Myocyte (in vitro differentiated cells): ENCODE measurements around the gene COL4A2. TPM values are rescaled to one million over a fixed set of nuclear protein-coding genes. Genes with fewer than 3 reads are reported as not detected.

ENCODE experiments used
- DNase-seq: peaks from one replicate; pipeline ENCODE4 v3.0.0-alpha.2; 2012; ENCODE audit warnings: low read depth
- total RNA-seq: library from RNA; depleted of rRNA; stranded (reverse); fragments of >200 nt; gene quantifications from 2 replicates; pipeline ENCODE4 v1.2.3, GENCODE V29; 2014

COL4A2 gene
- total RNA-seq, 1 donor from 2014 or later = 71.7 TPM

DNA sequence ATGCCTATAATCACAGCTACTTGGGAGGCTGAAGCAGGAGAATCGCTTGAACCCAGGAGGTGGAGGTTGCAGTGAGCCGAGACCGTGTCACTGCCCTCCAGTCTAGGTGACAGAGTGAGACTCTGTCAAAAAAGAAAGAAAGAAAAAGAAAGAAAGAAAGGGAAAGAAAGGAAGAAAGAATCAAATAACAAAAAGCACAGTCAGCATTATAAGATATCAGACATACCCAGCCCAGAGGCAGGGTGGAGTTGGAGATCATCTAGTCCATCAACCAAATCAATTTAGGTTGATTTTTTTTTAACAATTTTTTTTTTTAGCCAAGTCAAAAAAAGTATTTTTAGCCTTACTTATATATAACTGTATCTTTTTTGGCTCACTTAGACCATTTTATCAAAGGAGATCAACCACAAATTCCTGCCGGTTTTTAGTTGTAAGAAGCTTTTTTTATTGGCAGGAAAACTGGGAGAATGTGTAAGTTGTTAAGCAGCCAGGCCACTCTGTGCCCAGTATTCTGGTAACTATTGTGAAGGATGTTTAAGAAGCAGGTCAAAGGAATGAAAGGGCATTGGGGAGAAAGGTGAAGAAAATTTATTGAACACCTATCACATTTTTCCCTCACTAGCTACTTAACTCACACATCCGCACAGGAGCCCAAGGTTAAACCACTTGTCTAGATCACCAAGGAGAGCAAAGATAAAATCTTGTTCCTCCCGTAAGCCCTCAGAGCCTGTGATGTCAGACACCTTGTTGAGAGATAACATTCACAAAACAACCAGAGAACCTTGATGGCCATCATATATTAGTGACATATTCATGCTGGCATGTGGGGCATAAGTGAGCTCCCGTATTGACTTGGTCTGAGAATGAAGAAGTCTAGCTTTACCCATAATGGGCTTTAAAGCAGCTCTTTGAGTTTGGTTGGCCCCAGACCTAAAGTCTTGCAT, 91.8 kb downstream of the COL4A2 start:
- no peak for DNase-seq

DNA sequence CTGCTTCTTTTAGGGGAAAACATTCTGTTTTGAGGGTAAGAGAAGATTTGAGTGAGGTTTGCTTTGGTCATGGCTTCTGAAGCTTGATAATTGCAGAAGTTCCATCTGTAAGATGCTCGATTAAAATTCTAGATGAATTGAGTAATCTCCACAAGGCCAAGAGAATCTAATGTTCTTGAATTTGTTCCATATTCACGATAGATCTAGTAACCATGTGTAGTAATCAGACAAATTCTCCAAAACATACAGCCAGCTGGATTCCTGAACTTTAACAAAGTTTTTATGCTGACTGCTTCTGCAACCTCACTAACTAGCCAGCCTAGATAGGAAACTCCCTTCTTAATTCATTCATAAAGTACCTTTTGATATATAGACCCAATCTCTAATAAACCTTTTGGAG, 92.7 kb downstream of the COL4A2 start:
- no peak for DNase-seq

DNA sequence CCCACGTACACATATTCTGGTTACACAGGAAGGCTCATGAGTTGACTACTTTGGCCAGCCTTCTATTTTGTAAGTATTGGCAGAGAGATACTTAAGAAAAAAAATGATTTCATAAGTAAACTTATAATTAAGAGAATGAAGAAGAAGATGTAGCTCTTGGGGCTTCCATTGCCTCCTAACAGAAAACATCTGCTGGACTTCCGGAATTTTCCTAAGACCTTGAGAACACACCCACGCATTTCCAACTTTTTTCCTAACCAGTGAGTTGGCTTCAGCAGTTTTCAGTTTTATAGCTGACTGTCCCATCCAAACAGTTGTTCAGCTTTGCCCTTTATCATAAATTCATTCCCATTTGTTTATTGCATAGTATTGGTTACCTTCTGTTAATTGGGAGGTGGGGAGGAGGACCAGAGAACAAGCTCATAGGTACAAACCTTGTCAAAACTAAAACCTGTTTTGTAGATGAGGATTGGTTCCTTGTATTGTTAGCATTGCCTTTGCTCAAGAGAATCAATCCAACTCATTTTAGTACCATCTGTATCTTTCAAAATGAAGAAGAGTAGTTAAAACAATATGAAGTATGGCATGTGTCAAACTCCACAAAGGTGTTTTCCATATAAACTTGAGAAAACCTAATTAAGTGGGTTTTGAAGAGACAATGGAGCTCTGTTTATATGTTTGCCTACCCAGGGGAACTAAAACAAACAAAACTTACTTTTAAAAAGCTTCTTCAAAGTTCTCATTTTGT, 93.9 kb downstream of the COL4A2 start:
- DNase-seq = no peak

- DNase-seq = no peak
These were observed 95.4 kb downstream of the COL4A2 start for GRCh38 chr13:110402299-110403069.

- DNase-seq = no peak
These were observed 96.2 kb downstream of the COL4A2 start for GRCh38 chr13:110403315-110403714.

- no peak for DNase-seq
These were observed 96.6 kb downstream of the COL4A2 start for GRCh38 chr13:110403721-110404120.

DNA sequence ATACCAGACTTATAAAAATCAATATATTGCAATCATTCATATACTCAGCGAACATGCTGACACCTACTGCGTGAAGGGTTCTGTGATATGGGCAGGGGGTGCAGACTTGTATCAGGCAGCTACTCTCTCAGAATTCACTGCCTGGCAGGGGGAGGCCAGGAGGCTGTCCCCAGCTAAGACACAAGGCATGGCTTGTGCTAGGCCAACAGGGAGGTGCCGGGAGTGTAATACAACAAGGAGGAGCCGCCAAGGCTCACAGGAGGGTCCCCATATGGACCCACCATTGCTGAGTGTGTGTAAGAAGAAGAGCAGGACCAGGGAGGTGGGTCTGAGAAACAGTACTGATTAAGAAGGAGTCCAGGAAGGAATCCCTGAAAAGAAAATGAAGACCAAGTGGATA, 97.2 kb downstream of the COL4A2 start:
- DNase-seq = no peak

DNA sequence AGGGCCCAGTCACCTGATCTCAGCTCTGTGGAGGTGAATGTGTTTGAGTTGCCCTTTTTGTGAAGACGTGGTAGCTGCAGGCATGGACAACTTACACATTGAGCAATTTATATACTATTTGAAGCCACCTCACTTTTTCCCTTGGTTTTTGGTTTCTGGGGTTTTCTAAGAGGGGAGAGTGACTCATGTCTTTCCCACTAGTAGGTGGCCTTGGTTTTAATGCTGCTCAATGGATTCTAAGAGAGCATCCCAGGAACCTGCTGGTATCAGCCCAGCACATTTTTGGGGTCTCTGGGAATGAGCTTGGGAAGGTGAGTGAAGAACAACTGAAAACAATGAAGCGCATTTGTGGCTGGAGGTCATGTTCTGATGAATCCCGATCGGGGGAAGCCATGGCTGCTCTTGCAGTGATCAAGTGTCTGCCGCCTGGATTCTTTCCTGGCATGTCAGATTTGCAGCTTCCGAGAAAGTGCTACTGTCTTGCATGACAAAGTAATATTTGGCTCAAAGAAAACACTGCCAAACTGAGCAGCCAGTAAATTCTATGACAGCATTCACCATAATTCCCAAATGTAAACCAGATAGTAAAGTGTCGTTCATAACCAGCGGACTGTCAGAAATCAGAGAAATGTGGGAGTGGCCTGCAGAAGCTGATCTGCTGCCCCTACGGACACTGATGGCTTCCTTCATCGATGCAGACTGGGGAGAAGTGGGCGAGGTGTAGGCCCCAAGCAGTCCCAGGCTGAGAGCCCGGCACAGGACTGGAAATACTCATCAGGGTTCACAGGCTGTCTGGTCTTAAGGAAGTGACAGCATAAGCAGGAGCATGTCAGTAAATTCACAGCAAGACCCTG, 98.7 kb downstream of the COL4A2 start:
- DNase-seq = peak; percentile 78

GRCh38 chr13:110407021-110407420, 99.9 kb downstream of the COL4A2 start:
- no peak for DNase-seq

DNA sequence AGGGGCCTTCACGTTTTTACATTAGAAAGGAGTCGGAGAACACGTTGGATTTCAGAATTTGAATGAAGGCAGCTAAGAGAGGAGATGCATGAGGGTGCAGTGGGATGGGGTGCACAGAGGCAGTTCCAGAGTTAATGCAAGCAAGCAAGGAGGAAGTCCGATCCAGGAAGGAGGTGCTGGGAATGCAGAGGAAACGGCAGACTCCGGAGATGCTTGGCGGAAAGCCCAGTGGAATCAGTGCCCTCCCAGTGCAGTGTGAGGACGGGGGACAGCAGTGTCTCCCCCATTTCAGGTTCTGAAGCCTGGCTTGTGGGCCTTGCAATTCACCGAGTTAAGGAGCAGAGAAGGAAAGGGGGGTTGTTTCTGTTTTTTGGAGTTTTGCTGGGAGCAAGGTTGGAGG, 100.4 kb downstream of the COL4A2 start:
- no peak for DNase-seq

GRCh38 chr13:110408286-110408685, 101.2 kb downstream of the COL4A2 start:
- no peak for DNase-seq

DNA sequence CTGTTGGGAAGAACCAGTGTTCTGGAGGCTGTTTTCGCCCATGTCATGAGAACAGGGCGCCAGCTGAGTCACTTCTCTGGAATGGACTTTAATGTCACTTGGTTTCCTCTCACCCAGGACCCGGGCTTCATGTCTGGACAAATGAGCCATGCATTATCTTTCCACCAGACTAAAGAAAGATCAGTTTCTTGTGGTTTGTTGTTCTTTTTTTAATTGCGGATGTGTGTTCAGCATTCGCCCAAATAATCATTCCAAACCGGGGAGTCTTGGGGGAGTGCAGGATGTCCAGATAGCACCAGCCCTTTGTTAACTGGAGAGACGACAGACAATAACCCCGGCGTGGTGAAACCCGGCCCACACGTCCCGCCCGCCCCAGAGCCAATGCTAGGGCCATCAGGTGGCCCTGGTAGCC, 102.5 kb downstream of the COL4A2 start:
- DNase-seq = peak; percentile 78

GRCh38 chr13:110410000-110410399, 102.9 kb downstream of the COL4A2 start:
- DNase-seq = no peak

DNA sequence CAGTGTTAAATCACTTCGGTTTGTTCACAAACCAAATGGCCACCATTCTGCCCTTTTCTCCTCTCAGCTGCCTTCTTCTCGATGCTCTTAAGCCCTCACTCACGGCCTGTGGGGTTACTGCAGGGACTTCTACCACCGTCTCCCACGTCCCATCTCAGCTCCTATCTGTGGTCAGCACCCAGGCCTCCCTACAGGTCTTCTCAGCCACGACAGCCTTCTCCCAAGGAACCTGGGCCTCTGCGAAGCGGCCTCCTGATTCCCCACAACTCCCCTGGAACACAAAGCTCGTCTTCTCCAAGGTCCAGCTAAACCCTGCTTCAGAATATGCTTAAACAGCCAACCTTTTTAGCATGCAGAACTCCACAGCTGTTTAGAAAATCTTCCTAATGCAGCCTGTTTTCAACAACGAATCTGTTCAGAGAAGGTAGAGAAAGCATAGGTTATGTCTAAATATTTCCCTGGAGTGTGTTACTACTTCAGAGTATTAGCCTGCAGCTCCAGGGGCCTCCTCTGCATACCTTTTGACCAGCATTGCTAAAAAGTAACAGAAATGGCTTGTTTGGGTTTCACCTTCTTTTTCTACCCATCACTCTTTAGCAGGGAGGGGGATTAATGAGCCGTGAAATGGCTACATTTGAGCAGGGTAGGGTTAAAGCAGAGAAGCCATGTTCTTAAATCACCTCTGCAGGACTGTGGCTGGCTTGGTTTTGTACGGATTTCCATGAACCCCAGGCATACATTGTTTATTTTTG, 104.0 kb downstream of the COL4A2 start:
- no peak for DNase-seq

DNA sequence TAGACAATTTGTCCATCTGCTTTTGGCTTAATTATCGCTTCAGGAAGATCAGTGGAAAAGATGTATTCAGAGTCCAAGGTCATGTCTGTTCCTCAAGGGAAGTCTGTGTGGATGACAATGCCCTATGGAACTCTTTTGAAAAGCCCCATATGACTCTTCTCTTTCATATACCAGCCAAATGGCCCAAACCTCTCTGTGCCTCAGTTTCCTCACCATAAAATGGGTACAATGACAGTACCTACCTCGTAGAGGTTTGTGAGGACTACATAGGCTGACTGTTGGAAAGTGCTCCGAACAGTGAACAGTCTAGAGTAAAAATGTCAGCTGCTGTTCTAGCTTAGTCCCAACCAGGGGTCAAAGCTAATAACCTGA, 104.6 kb downstream of the COL4A2 start:
- no peak for DNase-seq

- DNase-seq = peak; percentile 97
These were observed 105.2 kb downstream of the COL4A2 start for GRCh38 chr13:110412132-110412914.

- no peak for DNase-seq
These were observed 106.1 kb downstream of the COL4A2 start for GRCh38 chr13:110413016-110413675.

GRCh38 chr13:110413676-110414040, 106.6 kb downstream of the COL4A2 start:
- DNase-seq = no peak

DNA sequence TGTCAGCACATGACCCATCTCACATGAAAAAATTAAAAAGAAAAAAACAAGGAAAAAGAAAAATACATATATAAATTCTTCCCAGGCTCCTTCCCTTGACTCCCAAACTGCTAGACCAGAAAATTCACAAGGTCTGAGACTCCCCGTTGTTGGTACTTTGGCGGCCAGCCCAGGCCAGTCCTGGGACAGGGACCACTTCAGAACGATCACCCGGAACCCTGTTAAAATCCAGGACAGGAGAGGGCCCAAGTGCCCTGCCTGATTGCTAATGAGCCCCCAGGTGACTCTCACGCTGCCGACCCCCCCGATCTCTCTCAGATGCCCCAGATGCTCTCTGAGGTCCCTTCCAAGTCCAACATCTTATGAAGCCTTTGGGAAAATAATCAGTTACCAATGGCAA, 107.2 kb downstream of the COL4A2 start:
- no peak for DNase-seq
